ENCODE data around the gene C12orf50.
"Not testable (repeated sequence)": the region's sequence is repeated elsewhere in the genome, so short reads cannot be mapped to it uniquely, and the experiment has no call there.

C12orf50 gene

GRCh38 chr12:88029093-88029665 lies at the start of gene C12orf50:
Gene C12orf50 (minus strand): TSS chr12:88029401. CDS start chr12:88026962, 2,439 bp downstream.
- no peak for DNase-seq

DNA sequence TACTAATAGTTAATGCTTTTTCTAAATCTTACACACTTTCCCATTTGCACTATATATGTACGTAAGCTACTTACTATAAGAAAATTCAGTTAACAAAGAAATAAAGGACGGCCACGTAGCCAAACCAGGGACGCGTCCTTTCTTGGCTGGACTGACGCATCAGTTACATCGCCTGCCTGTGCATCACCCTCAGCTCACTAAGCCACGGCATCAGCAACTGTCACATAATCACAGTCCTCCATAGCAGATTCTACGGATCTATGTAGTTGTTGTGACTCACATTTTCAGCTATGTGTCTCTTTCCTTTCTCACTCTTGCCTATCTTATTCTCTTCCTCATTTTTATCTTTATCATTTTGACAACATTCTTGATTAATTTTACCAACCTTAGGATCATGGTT lies 38.1 kb upstream of the C12orf50 start:
- DNase-seq, result no peak

- DNase-seq, result no peak
Observed at GRCh38 chr12:88063375-88063774, 34.2 kb upstream of the C12orf50 start.

GRCh38 chr12:88062474-88062873 lies 33.3 kb upstream of the C12orf50 start:
- DNase-seq, result no peak

- DNase-seq, result no peak
Observed at GRCh38 chr12:88058719-88059077, 29.5 kb upstream of the C12orf50 start.

GRCh38 chr12:88057994-88058718 lies 29.0 kb upstream of the C12orf50 start:
- DNase-seq, result no peak

DNA sequence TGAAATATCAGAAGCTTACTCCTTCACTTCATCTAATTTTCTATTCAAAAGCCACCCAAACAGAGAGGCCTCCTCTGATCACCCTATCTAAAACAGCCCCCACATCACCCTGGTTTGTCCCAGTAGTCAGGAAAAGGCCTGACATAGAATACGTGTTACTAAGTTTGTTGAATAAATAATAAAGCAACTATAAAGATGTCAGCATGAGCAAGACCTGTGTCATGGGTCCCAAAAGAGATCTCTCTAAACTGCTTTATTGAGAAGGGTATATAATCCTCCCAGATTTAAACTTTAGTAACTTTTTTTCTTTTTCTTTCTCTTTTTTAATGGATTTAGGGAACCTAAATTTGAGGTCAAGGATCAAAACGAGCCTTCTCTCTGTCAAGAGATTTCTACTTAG lies 27.4 kb upstream of the C12orf50 start:
- DNase-seq, result no peak

GRCh38 chr12:88052686-88053085 lies 23.5 kb upstream of the C12orf50 start:
- DNase-seq, result no peak

DNA sequence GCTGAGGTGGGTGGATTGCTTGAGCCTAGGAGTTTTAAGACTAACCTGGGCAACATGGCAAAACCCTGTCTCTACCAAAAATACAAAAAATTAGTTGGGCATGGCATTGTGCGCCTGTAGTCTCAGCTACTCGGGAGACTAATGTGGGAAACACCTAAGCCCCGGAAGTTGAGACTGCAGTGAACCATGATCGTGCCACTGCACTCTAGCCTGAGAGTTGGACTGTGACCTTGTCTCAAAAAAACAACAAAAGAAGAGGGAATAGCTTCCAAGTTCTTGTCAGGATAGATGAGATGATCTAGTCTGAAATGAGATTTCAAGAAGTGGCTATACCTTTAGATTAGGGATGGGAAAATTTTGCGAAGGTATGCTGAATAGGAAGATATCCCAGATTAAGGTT lies 14.8 kb upstream of the C12orf50 start:
- no peak for DNase-seq

DNA sequence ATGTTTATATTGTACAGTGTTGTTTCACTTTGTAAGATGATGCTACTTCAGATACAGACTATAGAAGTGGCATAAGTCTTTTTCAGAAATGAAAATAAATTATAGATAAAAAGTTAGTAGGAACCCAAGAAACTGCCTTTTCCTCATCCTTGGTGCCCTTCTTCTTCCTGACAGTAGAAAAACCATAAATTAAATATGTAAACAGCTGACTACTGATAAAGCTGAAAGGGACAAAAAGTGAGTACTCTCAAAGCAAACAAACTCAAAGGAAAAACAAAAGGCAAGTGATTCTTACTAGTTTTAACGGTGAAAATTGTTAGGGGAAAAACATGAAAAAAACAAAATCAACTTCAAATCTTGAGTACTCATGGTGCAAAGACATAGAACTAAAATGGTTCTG lies 8.6 kb upstream of the C12orf50 start:
- DNase-seq, result no peak

- DNase-seq, result no peak
Observed at GRCh38 chr12:88036353-88036965, 7.3 kb upstream of the C12orf50 start.

DNA sequence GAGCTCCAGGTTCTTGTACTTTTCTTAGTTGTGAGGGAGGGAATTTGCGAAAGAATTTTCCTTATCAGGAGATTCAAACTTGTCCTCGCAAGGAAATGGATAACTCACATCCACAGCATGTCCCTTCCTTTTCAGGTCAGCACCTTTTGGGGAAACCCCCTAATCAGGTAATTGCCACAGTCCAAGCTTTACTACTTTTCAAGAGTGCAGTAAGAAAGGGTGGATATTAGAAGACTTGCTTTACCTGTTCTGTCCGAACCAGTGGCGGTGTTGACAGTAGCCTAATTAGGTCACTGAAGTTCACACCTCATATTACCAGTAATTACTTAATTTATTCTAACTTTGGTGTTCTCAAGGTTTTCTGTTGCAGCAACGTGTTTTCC lies 6.7 kb upstream of the C12orf50 start:
- no peak for DNase-seq

GRCh38 chr12:88035271-88035906 lies 6.2 kb upstream of the C12orf50 start:
- DNase-seq, result peak; percentile 54

- not testable (repeated sequence) for DNase-seq
Observed at GRCh38 chr12:88031161-88031560, 2.0 kb upstream of the C12orf50 start.

DNA sequence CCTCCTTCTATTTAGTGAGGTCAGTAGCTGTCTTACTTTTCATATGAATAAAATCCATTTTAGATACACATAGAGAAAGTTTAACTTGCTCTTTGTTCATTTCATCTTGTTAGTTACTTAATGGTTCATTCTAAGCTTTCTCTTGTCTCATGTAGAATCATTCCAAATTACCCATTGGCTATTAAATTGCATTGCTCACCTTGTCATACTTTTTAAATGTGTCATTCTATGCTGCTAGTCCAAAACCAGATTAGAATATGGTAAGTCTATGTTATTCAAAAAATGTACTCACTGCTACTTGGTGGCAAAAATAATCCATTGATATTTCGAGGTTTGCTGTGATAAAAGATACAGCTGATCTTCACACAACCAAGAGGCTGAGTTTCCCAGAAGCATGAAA lies 3.0 kb downstream of the C12orf50 start:
- DNase-seq, result no peak

DNA sequence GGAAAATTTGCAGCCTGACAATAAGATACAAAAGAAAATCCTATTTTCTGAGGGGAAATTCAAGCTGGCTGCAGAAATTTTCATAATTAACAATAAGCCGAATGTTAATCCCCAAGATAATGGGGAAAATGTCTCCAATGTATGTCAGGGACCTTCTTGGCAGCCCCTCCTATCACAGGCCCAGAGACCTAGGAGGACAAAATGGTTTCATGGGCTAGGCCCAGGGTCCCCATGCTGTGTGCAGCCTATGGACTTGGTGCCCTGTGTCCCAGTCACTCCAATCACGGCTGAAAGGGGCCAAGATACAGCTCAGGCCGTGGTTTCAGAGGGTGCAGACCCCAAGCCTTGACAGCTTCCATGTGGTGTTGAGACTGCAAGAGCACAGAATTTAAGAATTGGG lies 11.2 kb downstream of the C12orf50 start:
- DNase-seq, result no peak

GRCh38 chr12:88015825-88016224 lies 13.4 kb downstream of the C12orf50 start:
- DNase-seq, result no peak

GRCh38 chr12:88011755-88012154 lies 17.4 kb downstream of the C12orf50 start:
- DNase-seq, result no peak

DNA sequence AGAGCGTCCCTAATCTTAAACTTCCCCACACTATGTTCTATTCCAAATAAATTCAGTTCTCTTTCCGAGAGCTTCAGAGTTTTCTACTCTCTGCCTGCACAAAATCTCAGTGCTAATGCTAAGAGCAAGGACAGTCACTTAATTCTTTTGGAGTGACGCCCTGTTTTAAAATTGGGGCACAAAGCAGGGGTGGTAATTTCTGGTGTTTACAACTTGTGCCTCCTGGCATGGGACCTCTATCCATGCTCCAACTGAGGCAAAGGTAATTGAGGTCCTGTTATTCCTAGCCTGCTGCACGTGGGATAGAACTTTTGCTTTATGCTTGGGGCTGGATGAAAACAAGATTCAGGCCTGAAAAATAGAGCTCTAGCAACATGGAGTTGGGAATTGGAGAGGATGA lies 22.9 kb downstream of the C12orf50 start:
- no peak for DNase-seq

- DNase-seq, result no peak
Observed at GRCh38 chr12:88001327-88001726, 27.9 kb downstream of the C12orf50 start.

GRCh38 chr12:87995581-87996178 lies 33.5 kb downstream of the C12orf50 start:
- no peak for DNase-seq

GRCh38 chr12:87991483-87991882 lies 37.7 kb downstream of the C12orf50 start:
- DNase-seq, result no peak

DNA sequence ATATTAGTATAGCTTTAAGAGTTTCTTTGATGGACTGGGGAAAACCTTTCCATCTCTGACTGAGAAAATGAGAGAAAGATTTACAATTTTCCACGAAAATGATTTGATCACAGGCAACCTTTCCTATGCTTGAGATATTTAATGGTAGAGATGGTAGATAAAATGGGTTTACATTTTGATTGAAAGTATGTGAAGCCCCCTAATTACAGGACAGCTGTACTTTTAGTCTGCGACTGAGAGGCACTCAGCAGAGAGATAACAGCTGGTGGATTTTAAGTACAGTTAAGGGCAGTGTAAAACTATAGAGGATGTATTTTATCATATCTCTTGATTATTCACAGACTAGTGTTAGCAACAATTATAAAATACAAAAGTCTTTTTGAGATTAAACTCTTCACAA lies 40.7 kb downstream of the C12orf50 start:
- no peak for DNase-seq
